Measurements from ENCODE around the gene ZC3H6. TPM values are rescaled to one million over a fixed set of nuclear protein-coding genes. Genes with fewer than 3 reads are reported as not detected.

The ZC3H6 gene
- total RNA-seq, 4 donors from 2014 or later: 1.6 to 9.0 (median 2.6) TPM

- no peak overlapping the region for H3K4me3 ChIP-seq
- peaks cover 0 to 36% (median 0%) of the 10 kb centered on the region in 3 donors for H3K36me3 ChIP-seq
- 40 to 53% methylated on average over 1 of the region's 1 CpG for WGBS, 2 donors
These were observed 39.5 kb downstream of the ZC3H6 start for GRCh38 chr2:112314856-112315255.

GRCh38 chr2:112317303-112318158 lies 42.1 kb downstream of the ZC3H6 start:
- DNase-seq: no peak
- 66 to 72% methylated on average over 5 of the region's 5 CpGs for WGBS, 2 donors
- Histone ChIP-seq H3K36me3 (peaks cover 0 to 23% (median 0%) of the 10 kb centered on the region in 3 donors), H3K4me3 (no peak overlapping the region), H3K9me3 (no peaks in the 10 kb centered on the region), H3K27ac (no peak overlapping the region), H3K4me1 (no peaks in the 10 kb centered on the region), H3K27me3 (no peaks in the 10 kb centered on the region)
- intact Hi-C loops (cut with DNase I): no loop called here
- TF ChIP-seq CTCF (IDR thresholded peaks at IDR 0.05): no peak
- TF ChIP-seq POLR2A (IDR thresholded peaks at IDR 0.05): no peak

More at GRCh38 chr2:112314856-112315255, 39.5 kb downstream of the ZC3H6 start:
- TF ChIP-seq POLR2A (IDR thresholded peaks at IDR 0.05): no peak
- no peak for TF ChIP-seq CTCF (IDR thresholded peaks at IDR 0.05)
- DNase-seq: no peak
- peaks cover 0 to 8% (median 0%) of the 10 kb centered on the region in 3 donors for H3K4me1 ChIP-seq
- no peaks in the 10 kb centered on the region for H3K27me3 ChIP-seq
- intact Hi-C loops (cut with DNase I): no loop called here
- no peaks in the 10 kb centered on the region for H3K9me3 ChIP-seq
- no peak overlapping the region for H3K27ac ChIP-seq

GRCh38 chr2:112318515-112318914 lies 43.1 kb downstream of the ZC3H6 start:
- 63 to 64% methylated on average over 3 of the region's 3 CpGs for WGBS, 2 donors
- no peak for DNase-seq
- intact Hi-C loops (cut with DNase I): no loop called here
- no peaks in the 10 kb centered on the region for H3K4me1 ChIP-seq
- H3K4me3 ChIP-seq: no peak overlapping the region
- H3K27me3 ChIP-seq: no peaks in the 10 kb centered on the region
- TF ChIP-seq POLR2A (IDR thresholded peaks at IDR 0.05) (no peak), CTCF (IDR thresholded peaks at IDR 0.05) (no peak)
- no peak overlapping the region for H3K27ac ChIP-seq
- peaks cover 0 to 23% (median 0%) of the 10 kb centered on the region in 3 donors for H3K36me3 ChIP-seq
- H3K9me3 ChIP-seq: no peaks in the 10 kb centered on the region

DNA sequence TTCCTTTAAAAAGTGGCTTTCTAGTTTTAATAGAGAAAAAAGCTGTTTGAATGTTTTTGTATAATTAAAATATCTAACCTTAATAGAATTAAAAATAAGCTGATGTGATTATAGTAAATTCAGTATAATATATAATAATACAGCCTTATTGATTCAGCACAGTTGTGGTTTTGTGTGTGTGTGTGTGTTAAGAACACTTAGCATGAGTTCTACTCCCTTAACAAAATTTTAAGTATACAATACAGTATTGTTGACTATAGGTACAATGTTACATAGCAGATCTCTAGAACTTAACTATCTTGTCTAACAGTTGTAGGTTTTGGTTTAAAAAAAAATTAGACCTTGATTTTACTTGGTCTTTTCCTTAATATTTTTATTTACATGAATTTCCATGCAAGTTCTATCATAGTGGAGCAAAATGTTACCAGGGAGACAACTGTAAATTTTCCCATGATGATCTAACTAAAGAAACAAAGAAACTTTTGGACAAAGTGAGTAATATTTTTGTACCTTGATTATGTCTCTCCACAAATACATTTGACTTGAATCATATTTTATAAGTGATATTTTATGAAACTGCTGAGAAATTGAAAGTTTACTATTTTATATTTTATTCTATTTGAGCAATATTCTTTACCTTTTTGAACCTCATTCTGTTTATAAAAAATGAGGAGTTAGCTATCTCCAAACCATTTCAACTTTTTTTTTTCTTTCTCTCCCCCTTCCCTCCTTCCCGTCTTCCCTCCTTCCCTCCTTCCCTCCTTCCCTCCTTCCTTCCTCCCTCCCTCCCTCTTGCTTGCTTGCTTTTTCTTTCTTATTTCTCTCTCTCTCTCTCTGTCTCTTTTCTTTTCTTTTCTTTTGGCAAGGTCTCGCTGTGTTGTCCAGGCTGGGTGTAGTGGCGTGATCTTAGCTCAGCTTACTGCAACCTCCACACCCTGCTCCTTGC lies 46.3 kb downstream of the ZC3H6 start:
- no peaks in the 10 kb centered on the region for H3K4me1 ChIP-seq
- DNase-seq: no peak
- no peak for TF ChIP-seq POLR2A (IDR thresholded peaks at IDR 0.05)
- no peak for TF ChIP-seq CTCF (IDR thresholded peaks at IDR 0.05)
- 88 to 92% methylated on average over 2 to 3 of the region's 3 CpGs for WGBS, 2 donors
- intact Hi-C loops (cut with DNase I): no loop called here
- H3K27ac ChIP-seq: no peak overlapping the region
- H3K9me3 ChIP-seq: no peaks in the 10 kb centered on the region
- H3K36me3 ChIP-seq: peaks cover 0 to 48% (median 0%) of the 10 kb centered on the region in 3 donors
- H3K27me3 ChIP-seq: no peaks in the 10 kb centered on the region
- no peak overlapping the region for H3K4me3 ChIP-seq
